Tibial nerve (tissue), 3 donors: ENCODE results near the gene ZBTB44.
"Not testable (repeated sequence)": the region's sequence is repeated elsewhere in the genome, so short reads cannot be mapped to it uniquely, and the experiment has no call there.

Source experiments
- CTCF ChIP-seq, 5 experiments: fragments of 200-600 bp in 3 of 5; fragments of 450-650 bp in 2 of 5; sonication (generic) in 3 of 5; IDR thresholded peaks; one replicate each; pipeline ENCODE4 v1.5.1; 2016 to 2019; ENCODE audit warnings: antibody characterized with exemption in 5 of 5, mild to moderate bottlenecking in 3 of 5, moderate library complexity in 2 of 5
- POLR2A ChIP-seq, 2 donors: fragments of 450-650 bp; IDR thresholded peaks; one replicate each; pipeline ENCODE4 v1.6.1; 2017; ENCODE audit warnings: antibody characterized with exemption in 2 of 2, mild to moderate bottlenecking in 2 of 2, moderate library complexity in 2 of 2

GRCh38 chr11:130245375-130245774 lies 69.3 kb downstream of the ZBTB44 start:
- not testable (repeated sequence) for TF ChIP-seq CTCF, POLR2A (IDR thresholded peaks at IDR 0.05)
